Adipocyte (in vitro differentiated cells): ENCODE measurements around the gene PRKN.

Experiments
- DNase-seq: peaks from one replicate; pipeline ENCODE4 v3.0.0-alpha.2; 2015; ENCODE audit warnings: low read depth
- H3K27me3 ChIP-seq: replicated peaks from 2 replicates; pipeline ENCODE4 v1.7.0; 2013; ENCODE audit warnings: mild to moderate bottlenecking, low read length, moderate library complexity; ENCODE audit not compliant: control insufficient read depth, insufficient read depth
- H3K36me3 ChIP-seq: 2 replicates; pipeline ENCODE4 v1.7.0; 2013; ENCODE audit warnings: low read length, mild to moderate bottlenecking, moderate library complexity; ENCODE audit not compliant: control insufficient read depth, insufficient read depth, severe bottlenecking
- H3K4me1 ChIP-seq: 2 replicates; pipeline ENCODE4 v1.7.0; 2013; ENCODE audit warnings: mild to moderate bottlenecking, low read length, moderate library complexity; ENCODE audit not compliant: control insufficient read depth, insufficient read depth
- H3K4me3 ChIP-seq: 2 replicates; pipeline ENCODE4 v1.7.0; 2013; ENCODE audit warnings: mild to moderate bottlenecking, low read length, moderate library complexity
- H3K9ac ChIP-seq: 2 replicates; pipeline ENCODE4 v1.7.0; 2013; ENCODE audit warnings: mild to moderate bottlenecking, low read length, moderate library complexity
- H3K9me3 ChIP-seq: 2 replicates; pipeline ENCODE4 v1.7.0; 2013; ENCODE audit warnings: mild to moderate bottlenecking, low read length, moderate library complexity; ENCODE audit not compliant: control insufficient read depth

Gene PRKN

DNA sequence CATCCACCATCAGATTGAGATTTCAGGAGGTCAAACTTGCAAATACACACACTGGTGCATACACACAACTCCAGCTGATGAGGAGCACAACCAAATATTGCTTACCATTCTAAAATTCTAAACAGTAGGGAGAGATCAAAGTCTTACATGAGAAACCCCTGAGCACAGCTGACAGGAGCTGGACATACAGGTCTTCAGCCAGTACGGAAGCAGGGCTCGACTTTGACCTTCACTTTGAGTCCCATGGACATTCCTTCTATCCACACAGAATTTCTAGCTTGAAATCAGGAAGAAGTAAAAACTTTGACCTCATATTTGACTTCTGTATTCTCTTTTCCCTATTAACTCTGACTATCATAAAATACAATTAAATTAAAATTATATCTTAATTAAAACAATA is 90.2 kb downstream of the PRKN start:
- no peak overlapping the region for H3K4me3 ChIP-seq
- H3K27me3 ChIP-seq = no peaks in the 10 kb centered on the region
- no peak overlapping the region for H3K9ac ChIP-seq
- peaks cover 14% of the 10 kb centered on the region for H3K4me1 ChIP-seq
- no peaks in the 10 kb centered on the region for H3K36me3 ChIP-seq
- DNase-seq = no peak
- H3K9me3 ChIP-seq = no peaks in the 10 kb centered on the region

DNA sequence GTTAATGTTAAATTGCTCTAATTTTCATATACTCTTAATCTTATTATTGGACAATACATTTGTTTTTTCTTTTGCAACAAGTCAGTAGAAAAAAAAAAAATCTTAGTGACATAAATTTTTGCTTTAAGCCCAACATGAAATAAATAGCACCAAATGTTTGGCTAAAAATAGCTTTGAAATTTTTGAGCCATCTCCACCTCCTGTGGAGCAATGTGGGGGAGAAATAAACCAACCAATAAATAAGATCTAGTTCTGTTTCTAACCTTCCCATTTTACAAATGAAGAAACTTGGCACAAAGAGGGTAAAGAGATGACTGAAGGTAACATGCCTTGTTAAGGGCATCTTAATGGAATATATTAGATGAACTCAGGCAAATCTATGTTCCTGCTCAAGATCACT is 91.4 kb downstream of the PRKN start:
- no peak overlapping the region for H3K9ac ChIP-seq
- H3K4me3 ChIP-seq = no peak overlapping the region
- no peaks in the 10 kb centered on the region for H3K27me3 ChIP-seq
- DNase-seq = no peak
- H3K9me3 ChIP-seq = no peaks in the 10 kb centered on the region
- no peaks in the 10 kb centered on the region for H3K36me3 ChIP-seq
- H3K4me1 ChIP-seq = peaks cover 19% of the 10 kb centered on the region

DNA sequence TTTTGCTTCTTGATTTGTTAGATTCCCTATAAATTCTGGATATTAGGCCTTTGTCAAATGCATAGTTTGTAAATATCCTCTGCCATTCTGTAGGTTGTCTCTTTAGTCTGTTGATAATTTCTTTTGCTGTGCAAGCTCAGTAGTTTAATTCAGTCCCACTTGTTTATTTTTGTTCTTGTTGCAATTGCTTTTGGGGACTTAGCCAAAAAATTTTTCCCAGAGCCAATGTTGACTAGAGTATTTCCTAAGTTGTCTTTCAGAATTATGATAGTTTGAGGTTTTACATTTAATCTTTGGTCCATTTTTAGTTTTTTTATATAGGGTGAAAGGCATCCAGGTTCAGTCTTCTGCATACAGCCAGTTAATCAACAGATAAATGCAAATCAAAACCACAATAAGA is 96.0 kb downstream of the PRKN start:
- H3K27me3 ChIP-seq = no peaks in the 10 kb centered on the region
- H3K9ac ChIP-seq = no peak overlapping the region
- H3K9me3 ChIP-seq = no peaks in the 10 kb centered on the region
- no peak overlapping the region for H3K4me3 ChIP-seq
- DNase-seq = no peak
- H3K36me3 ChIP-seq = no peaks in the 10 kb centered on the region
- H3K4me1 ChIP-seq = peaks cover 16% of the 10 kb centered on the region

DNA sequence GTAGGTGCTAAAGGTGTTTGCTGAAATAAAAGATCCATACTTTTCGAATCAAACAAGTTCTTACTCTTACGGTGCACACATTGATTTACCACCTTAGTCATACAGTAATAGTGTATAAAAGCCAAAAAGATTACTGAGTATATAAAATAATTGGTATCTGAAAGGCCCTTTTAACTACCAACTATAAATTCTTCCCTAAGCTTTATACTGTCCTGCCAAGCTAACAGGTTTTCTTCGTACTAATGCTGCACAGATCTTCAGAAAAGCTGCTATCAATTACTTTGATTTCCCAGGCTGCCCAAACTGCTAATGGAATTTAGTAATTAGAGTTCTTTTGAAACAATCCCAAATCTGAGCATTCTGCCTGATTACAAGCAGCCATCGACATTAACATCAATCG is 97.5 kb downstream of the PRKN start:
- Histone ChIP-seq H3K9me3 (no peaks in the 10 kb centered on the region), H3K36me3 (no peaks in the 10 kb centered on the region), H3K9ac (no peak overlapping the region), H3K27me3 (no peaks in the 10 kb centered on the region), H3K4me1 (peaks cover 6% of the 10 kb centered on the region), H3K4me3 (no peak overlapping the region)
- no peak for DNase-seq

DNA sequence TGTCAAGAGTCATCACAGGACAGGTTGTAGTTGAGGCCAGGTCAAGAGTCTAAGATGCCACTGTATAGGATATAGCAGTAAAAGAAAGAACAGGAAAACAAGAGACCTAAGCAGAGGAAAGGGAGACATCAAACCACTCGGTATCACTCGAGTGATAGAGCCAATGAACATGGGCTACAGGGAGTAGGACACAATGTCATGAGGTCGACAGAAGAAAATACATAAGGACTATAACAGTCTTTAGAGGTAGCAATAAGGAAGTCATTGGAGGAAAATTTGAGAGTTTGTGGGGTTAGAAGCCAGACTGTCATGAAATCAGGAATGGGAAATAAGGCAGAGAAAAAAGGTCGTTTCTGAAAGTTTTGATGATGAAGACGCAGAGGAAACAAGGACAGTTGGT is 99.7 kb downstream of the PRKN start:
- Histone ChIP-seq H3K4me1 (peaks cover 6% of the 10 kb centered on the region), H3K9ac (no peak overlapping the region)

DNA sequence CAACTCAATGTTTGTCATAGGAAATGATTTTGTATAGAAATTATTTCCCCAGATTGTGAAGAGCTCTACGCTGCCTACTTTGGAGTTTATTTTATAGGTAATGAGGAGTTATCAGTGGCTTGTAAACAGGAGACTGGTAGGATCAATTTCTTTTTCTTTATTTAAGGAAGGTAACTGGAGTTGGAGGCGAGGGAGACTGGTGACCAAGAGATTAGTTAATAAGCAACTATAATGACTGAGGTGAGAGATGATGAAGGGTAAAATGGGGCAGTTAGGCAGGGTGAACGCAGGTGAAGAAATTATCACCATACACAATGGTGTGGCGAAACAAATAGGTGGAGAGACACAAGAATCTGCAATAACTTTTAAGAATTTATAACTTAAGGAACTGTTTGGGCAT is 100.2 kb downstream of the PRKN start:
- H3K36me3 ChIP-seq = no peaks in the 10 kb centered on the region
- H3K27me3 ChIP-seq = no peaks in the 10 kb centered on the region
- no peak overlapping the region for H3K9ac ChIP-seq
- H3K9me3 ChIP-seq = no peaks in the 10 kb centered on the region
- H3K4me1 ChIP-seq = peaks cover 6% of the 10 kb centered on the region
- no peak overlapping the region for H3K4me3 ChIP-seq
- no peak for DNase-seq

More for the DNA sequence above, 99.7 kb downstream of the PRKN start:
- no peak for DNase-seq
- no peaks in the 10 kb centered on the region for H3K27me3 ChIP-seq
- H3K36me3 ChIP-seq = no peaks in the 10 kb centered on the region
- H3K4me3 ChIP-seq = no peak overlapping the region
- H3K9me3 ChIP-seq = no peaks in the 10 kb centered on the region

DNA sequence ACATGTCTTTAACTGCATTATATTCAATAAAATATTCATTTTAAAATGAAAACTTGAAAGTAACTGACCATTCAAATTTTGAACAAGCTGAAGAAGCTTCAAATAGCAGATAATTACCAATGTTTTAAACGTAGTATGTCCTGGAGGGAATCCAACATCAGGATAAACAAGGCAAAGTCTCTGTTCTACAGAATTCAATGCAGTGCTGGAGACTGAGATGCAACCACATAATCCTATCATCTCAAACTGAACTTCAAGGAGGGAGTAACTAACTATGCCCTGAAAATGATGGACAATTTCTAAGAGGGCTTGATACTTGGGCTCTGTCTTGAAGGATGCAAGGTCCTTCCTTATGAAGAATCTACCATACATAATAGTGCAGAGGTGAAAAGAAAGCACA is 100.7 kb downstream of the PRKN start:
- H3K4me3 ChIP-seq = no peak overlapping the region
- H3K4me1 ChIP-seq = peaks cover 3% of the 10 kb centered on the region
- H3K36me3 ChIP-seq = no peaks in the 10 kb centered on the region
- no peaks in the 10 kb centered on the region for H3K27me3 ChIP-seq
- no peak for DNase-seq
- no peaks in the 10 kb centered on the region for H3K9me3 ChIP-seq
- no peak overlapping the region for H3K9ac ChIP-seq

DNA sequence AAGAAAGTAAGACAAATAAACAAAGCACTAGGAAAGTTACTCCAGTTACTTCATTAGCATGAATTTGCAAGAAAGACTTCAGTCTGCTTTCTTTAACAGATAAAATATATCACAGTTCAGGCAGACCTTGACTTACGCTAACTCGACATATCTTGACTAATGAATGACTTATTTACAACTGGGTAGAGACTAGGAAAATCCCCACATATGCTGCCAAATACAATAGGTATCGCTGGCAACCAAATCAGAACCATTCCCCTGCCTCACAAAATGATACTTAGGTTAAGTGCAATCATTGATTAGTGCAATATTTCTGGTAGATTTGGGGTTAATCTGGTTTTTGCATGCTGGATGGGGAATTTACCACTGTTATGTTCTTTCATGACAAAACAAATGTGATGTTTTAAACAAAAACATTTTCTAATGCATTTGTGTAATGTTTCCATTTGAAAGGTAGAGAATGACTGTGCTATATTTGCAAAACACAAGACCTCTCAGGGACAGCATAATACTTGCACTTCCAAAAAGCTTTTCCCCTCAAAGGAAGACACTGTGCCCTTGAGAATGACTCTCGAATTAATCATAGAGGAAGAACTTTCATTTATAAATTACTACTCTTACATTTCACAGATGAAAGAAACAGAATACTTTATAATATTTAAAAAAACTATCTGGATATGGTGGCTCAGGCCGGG is 101.6 kb downstream of the PRKN start:
- no peaks in the 10 kb centered on the region for H3K4me1 ChIP-seq
- no peaks in the 10 kb centered on the region for H3K27me3 ChIP-seq
- DNase-seq = no peak
- no peaks in the 10 kb centered on the region for H3K9me3 ChIP-seq
- H3K4me3 ChIP-seq = no peak overlapping the region
- no peak overlapping the region for H3K9ac ChIP-seq
- H3K36me3 ChIP-seq = no peaks in the 10 kb centered on the region

DNA sequence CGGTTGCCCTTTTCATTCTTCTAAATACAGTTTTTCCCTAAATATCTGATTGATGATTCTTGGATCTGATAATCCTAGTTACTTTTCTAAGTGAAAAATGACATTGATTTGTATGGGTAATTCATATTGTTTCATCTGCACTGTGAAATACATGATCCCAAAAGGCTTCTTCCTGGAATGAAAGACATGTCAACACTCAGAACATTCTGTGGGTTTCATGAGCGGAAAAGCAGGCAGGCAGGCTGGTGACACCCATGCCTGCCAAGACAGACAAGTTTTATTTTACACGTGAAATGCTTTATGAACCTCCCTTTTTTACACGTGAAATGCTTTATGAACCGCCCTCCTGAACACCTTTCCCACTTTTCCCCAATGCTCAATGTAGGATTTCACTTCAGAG is 105.0 kb downstream of the PRKN start:
- DNase-seq = no peak
- no peaks in the 10 kb centered on the region for H3K27me3 ChIP-seq
- no peak overlapping the region for H3K9ac ChIP-seq
- no peak overlapping the region for H3K4me3 ChIP-seq
- H3K9me3 ChIP-seq = no peaks in the 10 kb centered on the region
- H3K4me1 ChIP-seq = peaks cover 3% of the 10 kb centered on the region
- H3K36me3 ChIP-seq = no peaks in the 10 kb centered on the region

DNA sequence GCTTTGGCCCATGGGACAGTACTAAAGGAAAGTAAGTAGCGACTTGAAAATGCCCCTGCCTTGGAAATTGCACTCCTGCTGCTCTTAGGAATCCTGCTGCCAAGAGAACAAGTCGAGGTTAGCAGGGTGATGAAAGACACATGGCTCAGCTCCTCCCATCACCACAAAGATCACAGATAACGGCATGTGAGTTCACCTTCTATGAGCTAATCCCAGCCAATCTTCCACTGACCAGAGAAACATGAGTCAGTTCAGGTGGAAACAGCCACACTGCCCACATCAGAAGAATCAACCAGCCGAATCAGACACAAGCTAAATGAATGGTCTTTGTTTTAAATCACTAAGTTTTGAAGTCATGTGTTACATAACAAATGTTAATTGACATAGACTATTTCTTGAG is 106.3 kb downstream of the PRKN start:
- DNase-seq = no peak
- Histone ChIP-seq H3K9me3 (no peaks in the 10 kb centered on the region), H3K9ac (no peak overlapping the region), H3K27me3 (no peaks in the 10 kb centered on the region), H3K4me3 (no peak overlapping the region), H3K36me3 (no peaks in the 10 kb centered on the region), H3K4me1 (peaks cover 15% of the 10 kb centered on the region)

DNA sequence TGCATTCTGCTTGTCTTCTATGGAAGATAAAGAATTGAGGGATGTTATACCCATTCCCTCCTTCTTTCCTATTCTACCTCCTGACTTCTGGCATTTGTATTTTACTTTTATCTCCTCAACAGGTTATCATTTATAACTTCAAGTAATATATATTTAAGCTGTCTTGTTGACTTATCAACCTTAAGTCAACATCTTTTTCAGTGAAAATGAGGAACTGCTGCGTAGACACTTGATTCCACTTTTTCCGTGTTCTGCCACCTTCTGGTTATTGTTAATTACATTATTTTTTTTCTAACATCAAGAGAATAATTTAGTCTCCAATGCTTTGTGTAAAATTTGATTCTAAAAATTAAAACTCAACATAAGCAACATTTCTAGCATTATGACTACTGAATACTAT is 107.5 kb downstream of the PRKN start:
- no peak overlapping the region for H3K4me3 ChIP-seq
- H3K9ac ChIP-seq = no peak overlapping the region
- DNase-seq = no peak

DNA sequence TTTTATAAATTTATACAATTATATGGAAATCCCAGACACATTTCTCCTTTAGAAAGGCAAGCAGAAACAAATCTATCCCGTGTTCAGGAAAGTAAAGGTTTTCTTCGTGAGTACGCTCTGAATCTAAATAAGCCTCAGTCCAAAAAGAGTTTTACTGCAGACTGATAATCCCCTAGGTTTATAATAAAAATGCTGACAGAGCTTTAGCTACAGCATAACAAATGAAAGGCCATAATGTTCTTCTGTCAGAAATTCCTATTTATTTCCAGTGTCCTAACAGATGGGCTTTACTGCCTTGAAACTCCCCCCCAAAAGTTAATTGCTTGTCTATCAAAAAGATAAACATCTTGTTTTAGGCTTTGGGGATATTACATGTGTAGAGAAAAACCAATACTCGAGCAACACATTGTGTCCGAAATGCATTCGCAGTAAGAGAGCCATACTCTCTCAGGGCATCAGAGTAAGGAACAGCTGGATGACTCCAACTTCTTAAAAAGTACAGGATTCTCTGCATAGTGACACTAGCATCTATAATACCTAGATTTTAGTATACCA is 109.0 kb downstream of the PRKN start:
- Histone ChIP-seq H3K27me3 (no peaks in the 10 kb centered on the region), H3K9me3 (no peaks in the 10 kb centered on the region), H3K4me1 (peaks cover 42% of the 10 kb centered on the region), H3K36me3 (no peaks in the 10 kb centered on the region), H3K9ac (no peak overlapping the region), H3K4me3 (no peak overlapping the region)
- no peak for DNase-seq

More for the DNA sequence above, 107.5 kb downstream of the PRKN start:
- no peaks in the 10 kb centered on the region for H3K27me3 ChIP-seq
- no peaks in the 10 kb centered on the region for H3K36me3 ChIP-seq
- peaks cover 27% of the 10 kb centered on the region for H3K4me1 ChIP-seq
- no peaks in the 10 kb centered on the region for H3K9me3 ChIP-seq
